Effector memory CD4-positive, alpha-beta T cell (primary cell): ENCODE measurements around the gene PDZRN3.
"Not testable (repeated sequence)": the region's sequence is repeated elsewhere in the genome, so short reads cannot be mapped to it uniquely, and the experiment has no call there.

Experiments used
- DNase-seq, 3 donors: peaks; one replicate each; pipeline ENCODE4 v3.0.0-alpha.2; 2020
- H3K27ac ChIP-seq: 2 replicates; pipeline ENCODE4 v1.7.0; 2013; ENCODE audit warnings: mild to moderate bottlenecking, low read length, moderate library complexity; ENCODE audit not compliant: insufficient read depth, poor library complexity, severe bottlenecking
- H3K27me3 ChIP-seq: replicated peaks from 2 replicates; pipeline ENCODE4 v1.7.0; 2013; ENCODE audit warnings: mild to moderate bottlenecking, low read length; ENCODE audit not compliant: insufficient read depth, control insufficient read depth, poor library complexity, severe bottlenecking
- H3K36me3 ChIP-seq: 2 replicates; pipeline ENCODE4 v1.7.0; 2013; ENCODE audit warnings: mild to moderate bottlenecking, low read length, moderate library complexity; ENCODE audit not compliant: control insufficient read depth, insufficient read depth
- H3K4me1 ChIP-seq: 2 replicates; pipeline ENCODE4 v1.7.0; 2013; ENCODE audit warnings: low read length, mild to moderate bottlenecking; ENCODE audit not compliant: control insufficient read depth, insufficient read depth, poor library complexity, severe bottlenecking
- H3K4me3 ChIP-seq: 2 replicates; pipeline ENCODE4 v1.7.0; 2013; ENCODE audit warnings: low read length, low read depth, mild to moderate bottlenecking; ENCODE audit not compliant: insufficient read depth, poor library complexity, severe bottlenecking
- H3K9me3 ChIP-seq: 2 replicates; pipeline ENCODE4 v1.7.0; 2013; ENCODE audit warnings: mild to moderate bottlenecking, low read length, moderate library complexity; ENCODE audit not compliant: control insufficient read depth

The PDZRN3 gene

DNA sequence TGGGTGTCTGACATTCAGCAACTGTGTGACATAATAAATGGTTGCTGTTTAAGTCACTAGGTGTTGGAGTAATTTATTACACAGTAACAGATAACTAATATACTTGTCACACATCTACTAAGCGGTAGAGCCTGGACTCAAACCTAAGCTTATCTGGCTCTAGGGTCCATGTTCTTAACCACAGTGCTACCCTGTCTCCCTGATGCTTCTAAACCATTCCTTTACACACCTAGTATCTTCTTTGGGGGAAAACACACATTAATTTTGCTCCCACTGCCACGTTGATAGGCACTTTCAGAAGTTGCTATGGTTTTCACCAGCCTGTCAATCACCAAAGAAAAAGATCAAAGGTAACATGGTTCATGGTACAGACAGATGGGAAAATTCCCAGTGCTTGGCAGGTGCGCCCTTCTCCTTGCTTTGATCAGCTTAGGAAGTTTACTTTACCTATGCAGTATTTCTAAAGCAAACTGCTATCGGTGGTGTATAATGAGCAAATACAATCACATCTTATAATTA is 150.8 kb downstream of the PDZRN3 start:
- Histone ChIP-seq H3K9me3 (no peaks in the 10 kb centered on the region), H3K4me3 (no peak overlapping the region), H3K27me3 (peaks cover 3% of the 10 kb centered on the region), H3K4me1 (no peaks in the 10 kb centered on the region), H3K36me3 (no peaks in the 10 kb centered on the region), H3K27ac (no peak overlapping the region)
- no peak for DNase-seq

- Histone ChIP-seq H3K9me3 (no peaks in the 10 kb centered on the region), H3K27me3 (peaks cover 3% of the 10 kb centered on the region), H3K4me3 (no peak overlapping the region), H3K4me1 (no peaks in the 10 kb centered on the region), H3K27ac (no peak overlapping the region), H3K36me3 (no peaks in the 10 kb centered on the region)
- no peak for DNase-seq
Measured at GRCh38 chr3:73473181-73473897, 151.4 kb downstream of the PDZRN3 start.

- Histone ChIP-seq H3K36me3 (no peaks in the 10 kb centered on the region), H3K27ac (no peak overlapping the region), H3K27me3 (peaks cover 3% of the 10 kb centered on the region), H3K4me3 (no peak overlapping the region), H3K4me1 (no peaks in the 10 kb centered on the region), H3K9me3 (no peaks in the 10 kb centered on the region)
- DNase-seq: no peak
Measured at GRCh38 chr3:73471986-73472787, 152.6 kb downstream of the PDZRN3 start.

DNA sequence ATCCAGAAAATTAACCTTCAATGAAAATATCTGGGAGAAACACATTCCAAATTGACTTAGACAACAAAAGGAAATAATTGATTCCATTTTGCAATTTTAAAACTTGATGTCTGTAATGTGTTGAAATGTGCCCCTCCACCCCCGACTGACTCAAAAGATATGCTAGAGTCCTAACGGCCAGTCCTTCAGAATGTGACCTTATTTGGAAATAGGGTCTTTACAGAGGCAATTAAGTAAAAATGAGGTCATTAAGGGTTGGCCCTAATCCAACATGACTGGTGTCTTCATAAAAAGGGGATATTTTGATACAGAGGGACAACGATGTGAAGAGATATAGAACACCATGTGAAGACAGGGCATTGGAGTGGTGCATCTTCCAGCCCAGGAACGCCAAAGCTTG is 153.9 kb downstream of the PDZRN3 start:
- Histone ChIP-seq H3K4me3 (no peak overlapping the region), H3K4me1 (no peaks in the 10 kb centered on the region), H3K27me3 (peaks cover 3% of the 10 kb centered on the region), H3K36me3 (no peaks in the 10 kb centered on the region), H3K27ac (no peak overlapping the region), H3K9me3 (no peaks in the 10 kb centered on the region)
- no peak for DNase-seq

GRCh38 chr3:73469331-73469730 is 155.4 kb downstream of the PDZRN3 start:
- Histone ChIP-seq H3K9me3 (no peaks in the 10 kb centered on the region), H3K27me3 (peaks cover 3% of the 10 kb centered on the region), H3K27ac (no peak overlapping the region), H3K4me3 (no peak overlapping the region), H3K4me1 (no peaks in the 10 kb centered on the region), H3K36me3 (no peaks in the 10 kb centered on the region)
- DNase-seq: no peak

DNA sequence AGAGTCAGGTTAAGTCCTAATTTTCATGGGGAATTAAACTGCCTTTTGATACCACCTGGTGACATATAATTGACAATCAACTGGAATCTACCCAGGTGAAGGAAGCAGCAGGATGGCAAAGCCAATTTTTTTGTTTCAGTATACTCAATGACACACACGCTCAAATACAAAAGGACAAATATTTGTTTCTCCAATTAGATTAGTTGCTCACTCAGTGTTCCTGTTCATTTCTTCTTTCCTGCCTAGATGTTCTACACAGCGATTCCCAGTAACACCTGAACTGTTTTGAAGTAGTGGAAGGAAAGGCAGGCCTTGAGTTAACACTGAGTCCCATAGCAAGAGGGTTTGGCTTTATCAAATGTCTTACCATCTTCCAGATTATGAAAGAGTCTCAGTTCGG is 157.5 kb downstream of the PDZRN3 start:
- Histone ChIP-seq H3K4me1 (no peaks in the 10 kb centered on the region), H3K9me3 (no peaks in the 10 kb centered on the region), H3K27me3 (no peaks in the 10 kb centered on the region), H3K27ac (no peak overlapping the region), H3K4me3 (no peak overlapping the region), H3K36me3 (no peaks in the 10 kb centered on the region)
- no peak for DNase-seq

- Histone ChIP-seq H3K4me1 (no peaks in the 10 kb centered on the region), H3K4me3 (no peak overlapping the region), H3K27ac (no peak overlapping the region), H3K9me3 (no peaks in the 10 kb centered on the region), H3K27me3 (no peaks in the 10 kb centered on the region), H3K36me3 (no peaks in the 10 kb centered on the region)
- DNase-seq: no peak
Measured at GRCh38 chr3:73465926-73466325, 158.8 kb downstream of the PDZRN3 start.

- H3K27me3 ChIP-seq, H3K4me1 ChIP-seq, H3K9me3 ChIP-seq, H3K36me3 ChIP-seq, DNase-seq, H3K4me3 ChIP-seq, H3K27ac ChIP-seq: not testable (repeated sequence)
Measured at GRCh38 chr3:73464126-73464525, 160.6 kb downstream of the PDZRN3 start.

GRCh38 chr3:73461547-73461946 is 163.2 kb downstream of the PDZRN3 start:
- DNase-seq: no peak

DNA sequence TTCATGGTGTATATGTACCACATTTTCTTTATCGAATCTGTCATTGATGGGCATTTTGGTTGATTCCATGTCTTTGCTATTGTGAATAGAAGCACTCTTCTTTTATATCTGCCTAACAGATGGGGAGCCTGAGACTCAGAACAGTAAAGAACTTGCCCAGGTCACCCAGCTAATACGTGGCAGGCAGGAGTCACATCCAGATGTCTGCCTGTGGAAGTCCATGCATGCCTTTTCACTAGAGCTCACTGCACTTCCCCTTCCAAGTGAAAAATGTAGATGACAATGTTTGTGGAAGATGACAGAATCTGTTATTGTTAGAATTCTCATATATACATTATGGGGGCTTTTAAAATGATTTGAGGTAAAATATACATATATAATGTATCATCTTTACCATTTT is 165.0 kb downstream of the PDZRN3 start:
- Histone ChIP-seq H3K27me3 (no peaks in the 10 kb centered on the region), H3K9me3 (no peaks in the 10 kb centered on the region), H3K27ac (no peak overlapping the region), H3K36me3 (no peaks in the 10 kb centered on the region), H3K4me1 (no peaks in the 10 kb centered on the region), H3K4me3 (no peak overlapping the region)
- DNase-seq: no peak

More at GRCh38 chr3:73461547-73461946, 163.2 kb downstream of the PDZRN3 start:
- Histone ChIP-seq H3K9me3 (no peaks in the 10 kb centered on the region), H3K27me3 (no peaks in the 10 kb centered on the region), H3K27ac (no peak overlapping the region), H3K4me1 (no peaks in the 10 kb centered on the region), H3K36me3 (no peaks in the 10 kb centered on the region), H3K4me3 (no peak overlapping the region)
